Islet of Langerhans (tissue), 1 donor: Measurements from ENCODE around the gene KIRREL1.

Source experiments
- FAIRE-seq: peaks from one replicate; lab custom pipeline; 2011; peaks lifted over from hg19 to GRCh38; lab: Jason Lieb, UNC

Gene KIRREL1

DNA sequence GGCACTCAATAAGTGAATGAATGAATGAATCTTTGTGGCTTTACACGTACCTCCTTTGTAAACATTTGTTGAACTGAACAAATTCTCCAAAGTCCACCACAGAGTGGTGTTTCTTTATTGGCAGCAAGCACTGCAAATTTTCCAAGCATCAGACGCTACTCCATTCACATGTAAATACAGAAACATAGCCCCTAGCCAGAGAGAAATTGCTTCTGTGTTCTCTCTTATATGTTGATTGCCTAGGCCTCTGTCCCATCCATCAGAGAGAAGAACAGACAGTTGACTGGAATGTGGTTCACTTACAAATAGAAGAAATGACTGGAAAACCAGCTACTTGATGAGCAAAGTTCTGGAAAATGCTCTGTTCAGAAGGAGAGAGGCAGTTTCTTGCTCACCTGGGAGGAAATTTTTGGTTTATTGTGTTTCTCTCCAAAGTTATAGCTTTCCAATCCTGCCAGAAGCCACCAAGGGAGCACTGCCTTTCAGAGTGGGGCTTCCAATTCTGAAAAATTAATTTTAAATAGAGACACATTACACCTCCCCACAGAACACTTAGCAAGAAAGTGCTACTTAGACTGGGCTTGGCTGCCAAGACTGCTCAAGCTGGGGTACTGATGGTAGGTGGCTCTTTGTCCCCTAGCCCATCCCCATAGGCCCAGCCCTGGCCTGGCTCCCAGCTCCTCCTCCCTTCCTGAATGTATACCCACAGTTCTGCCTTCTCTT is 18.1 kb upstream of the KIRREL1 start:
- FAIRE-seq: no peak

DNA sequence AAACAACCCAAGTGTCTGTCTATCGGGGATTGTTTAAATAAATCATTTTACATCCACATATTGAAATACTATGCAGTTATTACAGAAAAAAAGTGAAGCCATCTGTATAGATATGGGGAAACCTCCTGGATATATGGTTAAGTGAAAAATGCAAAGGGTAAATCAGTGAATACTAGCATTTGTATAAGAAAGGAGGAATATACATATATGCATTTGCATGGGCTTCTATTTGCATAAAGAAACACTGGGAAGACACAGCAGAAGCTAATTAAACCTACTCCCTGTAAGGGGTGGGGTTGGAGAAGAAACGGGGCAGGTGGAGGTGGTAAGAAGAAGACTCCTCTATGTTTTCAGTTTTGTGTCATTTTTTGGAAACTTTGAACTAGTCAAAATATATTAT is 16.6 kb upstream of the KIRREL1 start:
- no peak for FAIRE-seq

DNA sequence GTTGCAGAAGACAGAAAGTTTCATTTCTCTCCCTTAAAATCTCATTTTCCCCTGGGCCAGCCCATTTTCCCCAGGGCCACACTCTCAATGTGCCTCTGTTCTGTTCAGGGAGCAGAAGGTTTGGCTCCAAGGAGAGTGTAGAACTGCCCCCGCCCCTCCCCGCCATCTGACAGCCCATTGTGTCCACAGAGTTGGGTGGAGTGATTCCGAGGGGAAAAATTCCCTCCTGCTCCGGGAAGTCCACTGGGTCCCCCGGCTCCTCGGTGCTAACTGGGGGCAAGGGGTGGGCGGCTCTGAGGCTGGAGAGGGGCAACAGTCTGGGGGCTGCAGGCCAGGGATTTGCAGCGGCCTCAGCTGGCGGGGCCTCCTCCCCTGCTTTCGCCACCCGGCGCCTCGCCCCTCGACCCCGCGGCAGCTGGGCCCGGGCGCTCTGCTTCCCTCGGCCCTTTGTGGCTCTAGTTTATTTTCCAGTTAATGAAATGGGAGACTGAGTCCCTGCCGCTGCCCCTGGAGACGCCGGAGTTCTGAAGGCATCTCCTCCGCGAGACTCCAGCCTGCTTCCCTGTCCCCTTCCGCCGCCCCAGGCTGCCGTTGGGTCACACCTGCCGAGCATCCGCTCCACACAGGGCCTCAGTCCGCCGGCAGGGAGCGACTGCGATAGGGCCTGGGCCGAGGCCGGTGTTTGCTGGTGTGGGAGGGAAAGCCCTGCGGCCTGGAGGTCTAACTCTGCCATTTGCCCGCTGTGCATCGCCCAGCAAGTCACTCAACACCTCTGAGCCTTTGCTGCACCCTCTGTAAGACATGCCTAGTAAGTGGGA is 14.7 kb upstream of the KIRREL1 start:
- no peak for FAIRE-seq

DNA sequence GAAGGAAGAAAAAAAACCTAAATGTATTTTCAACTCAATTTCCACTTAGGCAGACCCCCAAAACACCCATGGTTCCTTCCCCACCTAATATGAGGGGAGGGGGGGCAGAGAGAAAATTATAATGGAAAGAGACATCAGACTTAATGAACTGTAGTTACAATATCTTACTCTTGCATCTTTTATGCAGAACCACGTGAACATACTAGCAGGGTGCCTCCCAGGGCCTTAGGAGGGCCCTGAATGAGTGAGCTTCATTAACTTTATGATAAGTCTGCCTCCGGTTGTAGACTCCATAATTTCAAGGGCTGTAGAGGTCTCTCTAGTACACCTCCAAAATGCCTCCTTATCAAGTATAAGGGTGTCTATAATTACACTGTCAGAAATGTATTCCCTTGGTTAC is 11.3 kb upstream of the KIRREL1 start:
- no peak for FAIRE-seq

DNA sequence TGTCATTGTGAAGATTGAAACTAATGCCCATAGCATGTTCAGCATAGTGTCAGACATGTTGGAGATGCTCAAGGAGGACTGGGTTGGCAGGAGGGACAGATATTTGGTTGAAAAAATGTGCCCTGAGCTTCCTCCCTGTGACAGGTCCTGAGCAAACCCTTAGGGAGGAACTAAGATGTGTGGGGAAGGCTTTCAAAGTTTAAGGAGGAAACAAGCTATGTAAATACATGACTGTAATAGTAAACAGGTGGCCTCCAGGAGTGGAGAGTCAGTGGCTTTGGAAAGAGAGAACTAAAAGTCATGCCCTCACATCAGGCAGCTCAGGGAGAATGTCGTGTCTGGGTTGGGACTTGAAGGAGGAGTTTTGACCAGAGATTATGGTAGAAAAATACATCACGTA is 9.7 kb upstream of the KIRREL1 start:
- FAIRE-seq: no peak

DNA sequence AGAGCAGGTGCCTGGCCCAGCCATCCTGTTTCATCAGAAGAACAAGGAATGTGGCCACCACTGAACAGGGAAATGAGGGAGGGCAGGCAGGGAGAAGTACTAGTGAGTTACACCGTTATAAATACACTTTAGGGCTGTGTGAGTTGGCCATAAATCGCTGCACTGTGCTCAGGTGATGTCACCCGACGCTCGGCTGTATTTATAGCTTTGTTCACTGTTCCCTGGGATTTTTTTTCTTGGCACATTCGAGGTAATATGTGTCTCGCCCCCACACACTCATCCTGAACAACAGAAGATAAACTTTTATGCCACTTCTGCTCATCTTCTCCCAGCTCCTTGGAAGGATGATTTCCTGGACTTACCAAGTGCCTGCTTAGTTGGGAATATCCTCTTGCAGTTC is 9.0 kb upstream of the KIRREL1 start:
- no peak for FAIRE-seq

DNA sequence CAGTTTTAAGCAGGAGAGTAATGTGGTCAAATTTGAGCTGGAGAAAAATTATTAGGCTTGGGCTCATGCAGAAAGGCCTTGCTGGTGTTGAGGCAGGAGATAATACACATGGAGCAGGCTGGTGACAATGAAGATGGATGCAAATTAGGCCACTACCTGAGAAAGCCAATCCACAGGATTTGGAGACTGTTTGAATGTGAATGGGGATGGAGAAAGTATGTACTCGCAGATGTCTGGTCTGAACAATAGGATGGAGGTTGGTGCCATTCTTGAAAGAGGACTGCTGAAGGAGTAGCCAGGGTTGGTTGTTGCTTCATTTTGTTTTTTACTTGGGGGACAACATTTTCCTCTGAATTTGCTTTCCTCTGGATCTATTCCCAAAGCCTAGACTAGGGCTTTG is 8.0 kb upstream of the KIRREL1 start:
- no peak for FAIRE-seq

DNA sequence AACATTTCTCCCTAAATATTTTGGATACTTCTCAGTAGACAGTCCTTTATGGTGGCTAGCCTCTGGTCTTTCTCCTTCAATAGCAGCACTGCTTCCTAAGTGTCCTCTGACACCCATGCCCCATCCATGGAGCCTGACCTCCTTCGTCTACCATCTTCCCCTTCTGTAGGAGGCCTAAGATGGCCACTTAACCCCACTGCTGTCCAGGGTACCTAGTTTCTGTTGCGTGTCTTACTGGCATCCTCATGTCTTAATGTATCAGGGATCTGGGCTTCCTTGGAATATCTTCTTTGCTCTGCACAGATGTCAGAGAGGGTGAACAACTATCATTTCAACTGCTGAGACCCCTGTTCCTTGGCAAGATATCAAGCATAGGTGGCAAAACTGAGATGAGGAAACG is 5.4 kb upstream of the KIRREL1 start:
- FAIRE-seq: no peak

DNA sequence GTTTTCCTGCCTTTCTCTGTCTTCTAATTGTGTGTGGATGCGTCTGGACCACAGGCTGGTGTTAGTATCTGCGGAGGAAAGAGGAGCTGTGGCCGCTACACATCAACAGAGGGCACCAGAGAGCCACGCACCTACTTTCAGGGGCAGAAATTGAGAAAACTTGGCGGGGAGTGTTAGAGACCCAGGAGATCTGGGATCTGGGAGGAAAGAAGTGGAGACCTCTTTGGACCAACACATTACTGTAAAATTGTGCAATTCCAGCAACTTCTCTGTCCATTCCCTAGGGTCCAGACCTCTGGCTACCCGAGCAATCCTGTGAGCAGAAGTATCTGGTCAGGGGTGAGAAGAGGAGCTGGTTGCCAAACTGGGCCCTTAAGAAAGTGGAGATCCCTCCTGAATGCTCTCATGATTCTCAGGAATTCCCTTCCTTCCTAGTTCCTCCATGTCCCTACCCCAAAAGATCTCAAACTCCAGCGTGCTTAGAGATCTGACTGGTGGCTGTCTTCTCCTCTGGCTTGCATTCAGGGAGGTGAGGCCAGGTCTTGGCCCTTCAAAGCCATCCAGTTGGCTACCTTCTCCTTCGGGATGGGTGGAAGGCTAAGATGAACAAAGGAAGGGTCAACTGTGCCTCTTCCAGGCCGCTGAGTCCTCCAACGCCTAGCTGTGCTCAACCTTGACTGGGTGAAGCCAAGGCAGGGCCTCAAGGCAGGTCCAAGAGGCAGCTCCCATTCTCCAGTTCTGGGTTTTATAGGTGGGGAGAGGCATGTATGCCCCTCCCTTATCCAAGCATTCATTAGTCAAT is 1.2 kb upstream of the KIRREL1 start:
- no peak for FAIRE-seq

DNA sequence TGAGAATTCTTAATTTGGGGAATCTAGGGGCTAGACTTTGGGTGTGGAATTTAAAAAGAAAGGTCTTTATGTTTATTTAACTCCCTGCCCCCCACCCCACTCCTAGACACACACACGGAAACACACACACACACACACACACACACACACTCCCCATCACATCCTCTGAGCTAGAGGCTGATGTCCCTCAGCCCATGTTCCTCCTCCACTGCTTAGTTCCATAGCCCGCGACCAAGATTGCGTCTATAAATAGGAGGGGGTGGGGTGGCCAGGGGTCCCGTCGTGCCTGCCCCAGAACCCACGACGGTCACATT is 655 bp upstream of the KIRREL1 start:
- no peak for FAIRE-seq

DNA sequence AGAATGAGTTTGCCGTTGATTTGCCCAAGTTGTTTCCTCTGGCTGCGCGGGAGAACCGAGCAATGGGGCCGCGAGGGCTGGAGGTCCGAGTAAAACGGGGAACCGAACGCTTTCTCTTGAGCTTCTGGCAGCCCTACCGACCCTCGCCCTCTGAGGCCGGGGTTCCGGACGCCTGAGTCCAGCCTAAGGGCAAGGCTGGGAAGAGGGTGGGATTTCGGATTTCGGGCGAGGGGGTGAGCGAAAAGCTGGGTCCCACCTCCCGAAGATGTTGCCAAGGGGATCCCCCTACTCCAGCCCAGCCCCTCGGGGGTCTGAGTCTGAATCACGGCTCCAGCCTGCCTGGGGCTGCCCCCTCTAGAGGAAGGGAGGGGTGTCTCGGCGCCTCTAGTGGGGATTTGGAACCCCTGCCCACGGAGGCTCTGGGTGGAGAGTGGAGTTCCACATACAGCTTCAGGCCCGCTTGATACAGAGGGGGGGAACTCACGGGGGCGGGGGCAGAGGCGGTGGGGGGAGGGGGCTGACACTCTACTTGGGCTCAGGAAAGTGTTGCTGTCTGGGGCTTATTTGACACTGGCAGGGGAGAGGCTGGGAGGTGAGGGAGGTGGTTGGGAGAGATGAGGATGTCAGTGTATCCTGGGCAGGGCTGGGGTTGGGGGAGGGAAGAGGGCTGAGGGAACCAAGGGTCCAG is 617 bp downstream of the KIRREL1 start:
- no peak for FAIRE-seq

DNA sequence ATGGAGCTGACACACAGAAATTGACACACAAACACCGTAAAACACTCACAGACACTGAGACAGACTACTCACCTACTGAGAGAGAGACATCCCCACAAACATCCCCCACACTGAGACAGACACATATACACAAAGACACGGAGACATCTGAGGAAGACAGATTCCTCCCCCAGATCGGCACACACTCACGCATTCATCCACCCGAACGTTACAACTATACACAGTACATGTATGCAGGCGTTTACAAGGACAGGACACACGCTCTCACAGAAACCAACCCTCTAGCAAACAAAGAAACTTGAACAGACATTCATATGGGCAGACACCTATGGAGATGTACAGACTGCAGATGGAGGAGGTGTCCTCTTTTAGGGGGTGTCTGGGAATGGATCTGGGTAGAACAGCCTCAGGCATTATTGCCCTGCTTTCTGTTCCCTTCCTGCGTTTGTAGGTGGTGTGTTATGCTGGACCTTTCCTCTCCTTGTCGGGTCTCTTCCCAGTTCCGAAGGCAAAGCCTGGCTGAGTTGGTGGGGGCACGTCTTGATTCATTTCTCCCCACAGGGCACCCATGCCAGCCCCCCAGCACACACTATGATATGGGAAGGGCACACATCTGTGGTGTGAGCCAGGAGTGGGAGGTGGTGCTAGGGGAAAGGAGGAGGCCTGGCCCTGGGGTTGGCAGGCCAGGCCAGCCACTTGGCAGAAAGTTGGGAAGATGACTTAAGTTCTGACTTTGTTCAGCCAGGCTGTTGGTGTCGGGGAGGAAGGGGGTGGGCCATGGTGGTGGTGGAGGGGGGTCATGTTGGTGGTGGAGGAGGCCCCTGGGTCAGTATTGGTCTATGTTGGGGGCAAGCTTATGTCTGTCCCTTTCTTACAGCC is 1.5 kb downstream of the KIRREL1 start:
- no peak for FAIRE-seq

DNA sequence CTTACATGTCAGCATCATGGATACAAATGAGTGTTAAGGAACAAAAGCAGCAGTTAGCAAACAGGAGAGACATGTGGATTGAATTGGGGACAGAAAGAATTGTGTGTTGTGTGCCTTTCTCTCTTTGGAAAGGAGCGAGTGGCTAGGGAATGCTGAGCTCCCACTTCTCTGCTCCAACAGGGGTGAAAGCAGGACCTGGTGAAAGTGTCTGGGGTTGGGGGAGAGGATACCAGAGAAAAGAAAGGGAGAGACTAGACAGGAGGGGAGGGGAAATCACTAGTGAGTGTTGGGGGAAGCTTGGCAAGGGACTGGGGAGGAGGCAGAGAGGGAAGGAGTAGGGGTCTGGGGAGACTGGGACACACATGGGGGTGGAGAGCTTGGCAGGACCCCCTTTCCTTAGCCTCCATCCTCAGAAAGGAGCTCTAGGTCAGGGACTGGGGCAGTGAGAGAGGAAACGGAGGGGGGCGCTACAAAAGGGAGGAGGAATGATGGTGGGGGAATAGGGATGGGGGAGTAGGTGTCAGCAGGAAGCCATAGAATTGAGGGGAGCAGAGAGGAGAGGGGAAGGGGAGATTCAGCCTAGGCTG is 2.2 kb downstream of the KIRREL1 start:
- no peak for FAIRE-seq

DNA sequence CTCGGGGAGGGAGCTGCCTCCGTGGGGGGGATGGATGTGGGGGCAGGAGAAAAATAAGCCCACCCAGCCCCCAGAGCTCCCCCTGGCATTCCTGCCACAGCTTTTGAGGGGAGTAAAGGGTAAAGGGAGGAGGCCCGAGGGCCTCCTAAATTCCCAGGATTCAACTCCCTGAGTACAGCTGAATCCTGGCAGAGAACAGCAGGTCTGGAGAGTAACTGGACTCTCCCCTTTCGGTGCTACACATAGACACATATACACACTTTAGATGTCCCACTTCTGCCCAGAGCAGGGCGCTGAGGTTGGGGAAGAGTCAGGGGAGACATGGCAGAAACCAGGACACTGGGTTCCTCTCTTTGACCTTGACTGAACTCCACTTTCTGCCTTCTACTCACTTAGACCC is 3.0 kb downstream of the KIRREL1 start:
- no peak for FAIRE-seq

DNA sequence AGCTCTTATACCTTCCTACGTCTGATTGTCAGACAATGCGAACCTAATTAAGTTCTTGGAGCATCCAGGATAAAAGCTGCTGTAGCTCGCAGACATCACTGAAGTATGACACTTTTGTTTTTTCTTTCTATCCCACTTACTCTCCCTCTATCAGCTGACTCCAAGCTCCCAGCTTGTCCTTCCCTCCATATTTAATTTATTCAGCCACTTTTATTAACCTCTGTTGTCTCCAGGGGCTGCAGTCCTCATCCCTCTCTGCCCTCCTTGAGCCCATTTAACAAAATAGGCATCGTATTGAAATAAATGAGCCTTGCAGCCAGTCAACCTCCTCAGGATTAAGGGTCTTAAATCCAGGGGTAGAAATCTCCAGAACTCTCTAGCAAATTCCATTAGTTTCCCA is 7.1 kb downstream of the KIRREL1 start:
- no peak for FAIRE-seq

DNA sequence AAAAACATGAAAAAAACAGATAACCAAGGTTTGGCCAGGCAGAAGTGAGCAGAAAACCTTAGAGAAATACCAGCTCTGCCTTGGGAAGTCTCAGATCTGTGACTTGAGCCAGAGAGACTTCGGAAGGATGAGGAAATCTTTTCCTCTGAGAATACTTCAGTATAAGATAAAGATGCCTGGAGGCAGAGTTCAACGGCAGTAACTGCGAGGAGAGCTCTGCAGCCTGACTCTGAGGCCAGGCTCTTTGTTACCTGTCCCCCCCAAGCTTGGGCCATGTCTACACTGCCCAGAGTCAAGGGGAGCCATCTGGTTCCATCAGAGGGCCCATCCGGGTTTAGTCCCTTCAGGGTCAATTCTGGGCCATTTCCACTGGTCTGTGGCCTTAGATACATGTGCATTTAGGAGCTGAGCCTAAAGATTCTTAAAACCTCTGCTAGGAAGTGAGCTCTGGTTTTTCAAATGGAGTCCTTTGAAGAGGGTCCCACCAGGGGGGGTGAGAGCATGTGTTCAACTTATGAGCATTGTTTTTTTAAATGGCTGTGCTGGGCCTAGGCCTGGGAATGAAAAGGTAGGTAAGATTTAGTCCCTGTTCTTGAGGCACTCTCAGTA is 8.7 kb downstream of the KIRREL1 start:
- FAIRE-seq: no peak

DNA sequence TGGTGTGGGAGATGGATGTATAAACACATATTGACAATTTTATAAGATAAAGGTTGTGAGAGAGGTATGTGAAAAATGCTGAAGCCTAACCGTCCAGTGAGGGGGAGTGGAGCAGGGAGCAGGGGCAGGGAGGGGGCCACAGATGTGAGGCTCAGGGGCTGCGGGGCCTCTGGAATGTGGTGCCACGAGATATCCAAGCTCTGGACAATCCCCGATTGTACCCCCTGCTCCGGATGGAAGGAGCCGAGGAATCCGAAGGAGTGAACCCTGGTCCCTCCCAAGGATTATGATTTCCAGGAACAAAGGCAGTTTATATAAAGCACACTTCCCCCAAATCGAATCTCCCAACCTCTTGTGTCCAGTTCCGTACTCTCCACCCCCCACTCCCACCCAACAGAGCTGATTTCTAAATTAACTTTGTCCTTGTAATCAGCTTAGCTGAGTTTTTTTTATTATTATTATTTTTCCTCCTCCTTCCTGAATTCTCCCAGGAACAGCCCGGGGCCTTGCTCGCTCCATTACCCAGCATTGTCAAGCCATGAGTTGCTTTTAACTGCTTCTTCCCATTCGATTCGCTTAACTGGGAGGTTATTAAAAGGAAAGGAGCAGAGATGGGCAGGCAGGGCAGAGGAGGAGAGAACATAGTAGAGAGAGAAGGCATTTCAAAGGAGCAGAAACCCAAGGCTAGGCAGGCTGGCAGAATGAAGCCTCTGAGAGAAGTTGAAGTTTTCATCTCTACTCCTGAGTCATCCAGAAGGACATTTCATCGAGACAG is 9.4 kb downstream of the KIRREL1 start:
- FAIRE-seq: no peak

DNA sequence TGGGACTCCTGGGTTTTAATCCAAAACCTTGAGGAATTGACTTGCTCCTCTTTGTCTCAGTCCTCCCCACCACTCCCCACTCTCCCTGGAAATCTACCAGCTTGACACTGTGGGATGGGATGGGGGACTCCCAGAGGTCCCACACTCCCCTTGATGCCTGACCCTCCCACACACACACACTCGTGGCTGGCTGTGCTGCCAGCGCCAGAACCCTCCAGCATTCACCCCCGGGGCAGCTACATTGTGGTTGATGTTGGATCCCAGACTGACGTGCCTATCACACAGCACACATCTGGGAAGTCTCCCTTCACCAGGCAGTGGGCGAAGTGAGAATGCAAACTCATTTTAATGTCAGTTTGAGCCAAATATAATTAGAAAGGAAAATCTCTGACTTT is 10.0 kb downstream of the KIRREL1 start:
- FAIRE-seq: no peak

DNA sequence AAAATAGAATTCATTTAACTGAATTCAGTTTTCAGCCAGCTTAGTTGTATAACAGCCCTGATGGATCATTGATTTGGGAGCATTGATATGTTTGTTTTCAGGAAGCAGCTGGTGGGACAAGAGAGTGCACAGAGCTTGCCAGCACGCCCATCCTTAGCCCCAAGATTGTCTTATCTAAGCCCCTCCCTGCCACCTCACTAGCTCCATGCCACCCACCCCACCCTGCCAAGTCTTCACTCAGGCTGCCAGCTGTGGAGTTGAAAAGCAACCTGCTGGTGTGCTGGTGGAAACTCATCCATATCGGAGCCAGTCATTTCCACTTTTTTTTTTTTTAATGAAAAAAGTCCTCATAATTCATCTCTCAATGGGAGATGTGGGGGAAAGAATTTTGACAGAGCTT is 11.8 kb downstream of the KIRREL1 start:
- no peak for FAIRE-seq

DNA sequence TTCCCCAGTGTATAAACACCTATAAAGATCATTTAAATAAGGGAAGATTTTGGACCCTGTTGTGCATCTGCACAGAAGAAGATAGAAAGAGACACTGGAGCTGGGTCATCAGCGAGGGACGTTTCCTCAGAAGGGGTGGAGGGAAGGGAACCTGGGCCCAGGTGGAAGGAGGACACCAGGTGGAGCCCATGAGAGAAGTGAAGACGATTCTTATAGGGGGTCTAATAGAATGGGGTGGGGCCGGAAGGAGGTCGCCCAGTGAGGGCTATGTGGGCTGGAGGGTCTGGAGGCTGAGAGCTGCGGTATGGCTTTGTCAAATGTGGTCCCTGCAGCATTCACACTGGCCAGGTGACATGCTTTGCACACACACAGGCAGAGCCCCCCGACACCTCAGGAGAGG is 13.7 kb downstream of the KIRREL1 start:
- no peak for FAIRE-seq
